ENCODE measurements around the gene P4HB. TPM values are rescaled to one million over a fixed set of nuclear protein-coding genes. Genes with fewer than 3 reads are reported as not detected.

The P4HB gene
- total and polyA plus RNA-seq, 2 experiments from 2014 or later, result 1,651 to 3,203 TPM

GRCh38 chr17:81903896-81904599 lies 43.7 kb upstream of the P4HB start:
- Histone ChIP-seq H3K4me1 (ENCODE audit: insufficient read depth) (peaks cover 4% of the 10 kb centered on the region), H3K27me3 (replicated peaks; ENCODE audit: insufficient read depth) (no peaks in the 10 kb centered on the region), H3K4me2 (ENCODE audit: unreplicated experiment) (no peak overlapping the region), H3K4me3 (no peak overlapping the region), H3K9me3 (ENCODE audit: low read depth) (no peaks in the 10 kb centered on the region), H4K20me1 (ENCODE audit: insufficient read depth) (no peaks in the 10 kb centered on the region), H3K27ac (no peak overlapping the region), H3F3A (ENCODE audit: insufficient read depth) (peaks cover 15% of the 10 kb centered on the region), H2AFZ (no peak overlapping the region), H3K9me2 (ENCODE audit: insufficient read depth) (no peaks in the 10 kb centered on the region), H3K9ac (no peak overlapping the region), H3K36me3 (ENCODE audit: low read depth) (no peaks in the 10 kb centered on the region), H3K79me2 (ENCODE audit: insufficient read depth) (no peaks in the 10 kb centered on the region)
- 95% methylated on average over 23 to 24 of the region's 24 CpGs for WGBS, 2 experiments (ENCODE audit: low coverage in 1 of 2, low lambda C conversion rate in 2 of 2, missing lambda C conversion rate in 2 of 2)
- in situ Hi-C loops (cut with MboI), result no loop called here
- DNase-seq, result no peak
- no peak for TF ChIP-seq EZH2 (IDR thresholded peaks at IDR 0.05; ENCODE audit: insufficient read depth, poor library complexity, severe bottlenecking)
- TF ChIP-seq EZH2phosphoT487 (IDR thresholded peaks at IDR 0.05; ENCODE audit: insufficient read depth, low read depth), result no peak

GRCh38 chr17:81903415-81903831 lies 43.1 kb upstream of the P4HB start:
- H3K9me3 ChIP-seq (ENCODE audit: low read depth), result no peaks in the 10 kb centered on the region
- no peaks in the 10 kb centered on the region for H3K79me2 ChIP-seq (ENCODE audit: insufficient read depth)
- WGBS, 2 experiments (ENCODE audit: low coverage in 1 of 2, low lambda C conversion rate in 2 of 2, missing lambda C conversion rate in 2 of 2), result 93 to 97% methylated on average over 10 of the region's 10 CpGs
- in situ Hi-C loops (cut with MboI), result no loop called here
- no peaks in the 10 kb centered on the region for H3K9me2 ChIP-seq (ENCODE audit: insufficient read depth)
- no peak for DNase-seq
- H3F3A ChIP-seq (ENCODE audit: insufficient read depth), result peaks cover 18% of the 10 kb centered on the region
- no peak overlapping the region for H3K9ac ChIP-seq
- H2AFZ ChIP-seq, result no peak overlapping the region
- H3K4me3 ChIP-seq, result no peak overlapping the region
- no peak for TF ChIP-seq EZH2 (IDR thresholded peaks at IDR 0.05; ENCODE audit: insufficient read depth, poor library complexity, severe bottlenecking)
- no peak for TF ChIP-seq EZH2phosphoT487 (IDR thresholded peaks at IDR 0.05; ENCODE audit: insufficient read depth, low read depth)
- peaks cover 8% of the 10 kb centered on the region for H3K4me1 ChIP-seq (ENCODE audit: insufficient read depth)
- no peak overlapping the region for H3K27ac ChIP-seq
- H3K27me3 ChIP-seq (replicated peaks; ENCODE audit: insufficient read depth), result no peaks in the 10 kb centered on the region
- H3K4me2 ChIP-seq (ENCODE audit: unreplicated experiment), result no peak overlapping the region
- no peaks in the 10 kb centered on the region for H4K20me1 ChIP-seq (ENCODE audit: insufficient read depth)
- no peaks in the 10 kb centered on the region for H3K36me3 ChIP-seq (ENCODE audit: low read depth)

GRCh38 chr17:81902653-81903414 lies 42.5 kb upstream of the P4HB start:
- TF ChIP-seq EZH2phosphoT487 (IDR thresholded peaks at IDR 0.05; ENCODE audit: insufficient read depth, low read depth) (no peak), EZH2 (IDR thresholded peaks at IDR 0.05; ENCODE audit: insufficient read depth, poor library complexity, severe bottlenecking) (no peak)
- H3K9me2 ChIP-seq (ENCODE audit: insufficient read depth), result no peaks in the 10 kb centered on the region
- peaks cover 21% of the 10 kb centered on the region for H3F3A ChIP-seq (ENCODE audit: insufficient read depth)

GRCh38 chr17:81902023-81902652 lies 41.8 kb upstream of the P4HB start, which contains the start of gene NPB:
TSS of gene NPB (plus strand) at chr17:81902238. CDS start at chr17:81902278, 40 bp downstream.
- in situ Hi-C loops (cut with MboI), result no loop called here
- TF ChIP-seq EZH2 (IDR thresholded peaks at IDR 0.05; ENCODE audit: insufficient read depth, poor library complexity, severe bottlenecking) (no peak), EZH2phosphoT487 (IDR thresholded peaks at IDR 0.05; ENCODE audit: insufficient read depth, low read depth) (no peak)
- Histone ChIP-seq H3K27ac (no peak within 1 kb of the TSS), H3K9ac (peak within 1 kb of the TSS; percentile 36; the same call in 1 of the 2 replicates), H3K4me2 (ENCODE audit: unreplicated experiment) (peak within 1 kb of the TSS; percentile 40), H3K27me3 (replicated peaks; ENCODE audit: insufficient read depth) (no peaks in the 10 kb centered on the region), H3K79me2 (ENCODE audit: insufficient read depth) (no peaks in the 10 kb centered on the region), H3K4me3 (peak within 1 kb of the TSS; percentile 62), H3F3A (ENCODE audit: insufficient read depth) (peaks cover 28% of the 10 kb centered on the region), H2AFZ (peak within 1 kb of the TSS; percentile 54; the same call in 1 of the 2 replicates), H3K9me3 (ENCODE audit: low read depth) (no peaks in the 10 kb centered on the region), H4K20me1 (ENCODE audit: insufficient read depth) (no peaks in the 10 kb centered on the region), H3K4me1 (ENCODE audit: insufficient read depth) (peaks cover 19% of the 10 kb centered on the region), H3K9me2 (ENCODE audit: insufficient read depth) (no peaks in the 10 kb centered on the region), H3K36me3 (ENCODE audit: low read depth) (no peaks in the 10 kb centered on the region)
- WGBS, 2 experiments (ENCODE audit: low coverage in 1 of 2, low lambda C conversion rate in 2 of 2, missing lambda C conversion rate in 2 of 2), result 2 to 3% methylated on average over 35 to 68 of the region's 79 CpGs
- peak; percentile 51 for DNase-seq

More at GRCh38 chr17:81902653-81903414, 42.5 kb upstream of the P4HB start:
- WGBS, 2 experiments (ENCODE audit: low coverage in 1 of 2, low lambda C conversion rate in 2 of 2, missing lambda C conversion rate in 2 of 2), result 67 to 89% methylated on average over 28 to 47 of the region's 47 CpGs
- peak overlapping the region; percentile 62 for H3K4me3 ChIP-seq
- H3K9ac ChIP-seq, result peak overlapping the region; percentile 36; the same call in 1 of the 2 replicates
- peak overlapping the region; percentile 40 for H3K4me2 ChIP-seq (ENCODE audit: unreplicated experiment)
- H3K4me1 ChIP-seq (ENCODE audit: insufficient read depth), result peaks cover 12% of the 10 kb centered on the region
- H4K20me1 ChIP-seq (ENCODE audit: insufficient read depth), result no peaks in the 10 kb centered on the region
- in situ Hi-C loops (cut with MboI), result no loop called here
- H3K27me3 ChIP-seq (replicated peaks; ENCODE audit: insufficient read depth), result no peaks in the 10 kb centered on the region
- no peak for DNase-seq
- no peaks in the 10 kb centered on the region for H3K36me3 ChIP-seq (ENCODE audit: low read depth)
- H3K79me2 ChIP-seq (ENCODE audit: insufficient read depth), result no peaks in the 10 kb centered on the region
- H3K27ac ChIP-seq, result no peak overlapping the region
- H2AFZ ChIP-seq, result peak overlapping the region; percentile 54; the same call in 1 of the 2 replicates
- H3K9me3 ChIP-seq (ENCODE audit: low read depth), result no peaks in the 10 kb centered on the region

All from GM23248 (cell line).